Thoracic aorta (tissue), 2 donors: Measurements from ENCODE around the gene SLC52A1. TPM values are rescaled to one million over a fixed set of nuclear protein-coding genes. Genes with fewer than 3 reads are reported as not detected.
A peak's percentile ranks its signal among the peaks of the same experiment; 100 is the strongest.

Experiments
- ATAC-seq: fragments of 150-250 bp; one replicate; pipeline ENCODE4 v1.8.0; 2017; ENCODE audit warnings: low read depth; ENCODE audit not compliant: insufficient number of reproducible peaks, low FRiP score
- DNase-seq: peaks from one replicate; pipeline ENCODE4 v3.0.0-alpha.2; 2020; ENCODE audit warnings: low spot score
- H3K27ac ChIP-seq, 2 donors: fragments of 200-600 bp; sonication (generic); 1 replicate in 1 of 2; 2 replicates in 1 of 2; pipeline ENCODE4 v1.5.1; 2016; ENCODE audit warnings: mild to moderate bottlenecking in 2 of 2, moderate library complexity in 2 of 2
- H3K27me3 ChIP-seq: fragments of 200-600 bp; sonication (generic); replicated peaks from 2 replicates; pipeline ENCODE4 v1.6.0; 2016; ENCODE audit warnings: mild to moderate bottlenecking; ENCODE audit not compliant: insufficient read depth
- H3K36me3 ChIP-seq: fragments of 200-600 bp; sonication (generic); one replicate; pipeline ENCODE4 v1.5.1; 2016
- H3K4me1 ChIP-seq, 2 donors: fragments of 200-600 bp; sonication (generic); 1 replicate in 1 of 2; 2 replicates in 1 of 2; pipeline versions ENCODE4 v1.5.1 to v1.6.0; 2016; ENCODE audit warnings: low read depth in 2 of 2, mild to moderate bottlenecking in 1 of 2; ENCODE audit not compliant: control insufficient read depth in 1 of 2
- H3K4me3 ChIP-seq: fragments of 200-600 bp; sonication (generic); 2 replicates; pipeline ENCODE4 v1.5.1; 2016; ENCODE audit warnings: mild to moderate bottlenecking
- H3K9me3 ChIP-seq: fragments of 200-600 bp; sonication (generic); 2 replicates; pipeline ENCODE4 v1.5.1; 2016
- CTCF ChIP-seq: fragments of 200-600 bp; sonication (generic); IDR thresholded peaks from one replicate; pipeline ENCODE4 v1.5.1; 2019; ENCODE audit warnings: antibody characterized with exemption
- total RNA-seq, 2 donors: library from RNA; depleted of rRNA; stranded (reverse); fragments of >200 nt; gene quantifications; one replicate each; pipeline versions ENCODE4 v1.1.0 to v1.2.3, GENCODE V29; 2016

Gene SLC52A1
- total RNA-seq, 2 donors from 2014 or later = not detected

DNA sequence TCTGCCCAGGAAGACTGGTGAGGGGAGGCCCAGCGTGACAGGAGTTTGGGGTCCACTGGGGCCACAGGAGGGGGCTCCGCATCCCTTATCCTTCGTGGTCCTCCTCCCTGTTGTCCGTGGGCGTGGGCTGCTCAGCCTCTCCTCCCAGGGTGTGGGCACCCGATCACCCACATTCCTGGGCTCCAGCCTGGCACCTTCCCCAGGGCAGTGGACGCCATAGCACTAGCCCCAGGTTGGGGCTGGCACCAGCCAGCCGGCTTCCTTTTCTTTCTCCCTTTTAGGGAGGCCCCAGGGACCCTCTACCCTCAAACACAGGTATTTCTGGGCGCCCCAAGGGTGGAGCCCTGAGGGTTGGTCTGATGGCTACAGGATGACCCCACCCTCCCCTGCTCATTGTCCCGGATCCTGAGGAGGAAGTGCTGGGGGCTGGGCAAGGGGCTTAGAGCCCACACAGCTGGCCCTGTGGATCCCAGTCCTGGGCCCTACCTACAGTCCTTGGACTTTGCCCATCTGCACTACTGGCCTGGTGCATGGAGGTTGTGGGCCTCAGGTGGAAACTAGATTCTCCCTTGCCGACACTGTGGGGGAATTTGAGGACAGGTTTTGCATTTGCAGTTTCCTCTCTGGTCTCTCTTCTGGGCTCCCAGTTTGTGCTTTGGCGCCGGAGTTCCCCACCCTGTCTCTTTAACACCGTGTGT lies 36.3 kb downstream of the SLC52A1 start:
- no peak for ATAC-seq
- peak overlapping the region; percentile 92 to 95 for H3K27ac ChIP-seq
- DNase-seq = no peak

DNA sequence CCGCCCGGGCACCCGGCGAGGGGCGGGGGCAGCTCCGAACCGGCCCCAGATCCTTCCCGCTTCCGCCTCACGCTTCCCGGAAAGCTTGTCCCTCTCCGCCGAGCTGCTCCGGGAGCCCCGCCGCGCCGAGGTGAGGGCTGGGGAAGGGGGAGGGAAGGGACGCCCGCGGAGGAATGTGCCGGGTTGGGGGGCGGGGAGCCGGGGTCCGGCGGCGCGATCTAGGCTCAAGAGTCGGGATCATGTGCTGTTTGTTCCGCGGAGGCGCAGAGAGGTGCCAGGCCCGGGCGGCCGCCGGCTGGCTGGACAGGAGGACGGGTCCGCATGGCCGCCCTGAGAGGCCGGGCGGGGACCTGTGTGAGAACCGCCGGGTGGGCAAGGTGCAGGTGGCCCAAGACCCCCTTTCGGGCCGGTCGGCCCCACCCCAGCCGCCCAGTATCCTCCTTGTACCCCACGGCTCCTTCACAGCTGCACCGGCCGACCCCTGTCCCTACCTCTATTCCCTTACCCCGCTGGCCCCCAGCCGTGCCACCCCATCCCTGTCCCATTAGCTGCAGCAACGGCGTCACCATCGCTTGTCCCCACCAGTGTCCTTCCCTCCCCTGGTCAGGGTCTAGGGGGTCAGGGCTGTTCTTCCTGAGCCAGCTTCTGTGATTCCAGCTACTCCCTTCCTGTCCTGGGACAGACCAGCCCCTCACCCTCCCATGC lies 37.0 kb downstream of the SLC52A1 start:
- no peak for TF ChIP-seq CTCF
- no peak for DNase-seq
- H3K4me1 ChIP-seq = peaks cover 16 to 32% of the 10 kb centered on the region in 2 donors
- H3K36me3 ChIP-seq = peaks cover 21% of the 10 kb centered on the region
- ATAC-seq = peak; percentile 2
- H3K27me3 ChIP-seq = no peaks in the 10 kb centered on the region
- peak overlapping the region; percentile 92 to 95 for H3K27ac ChIP-seq
- H3K4me3 ChIP-seq = peak overlapping the region; percentile 97
- H3K9me3 ChIP-seq = no peaks in the 10 kb centered on the region

More for the DNA sequence above, 36.3 kb downstream of the SLC52A1 start:
- Histone ChIP-seq H3K4me1 (peaks cover 16 to 32% of the 10 kb centered on the region in 2 donors), H3K4me3 (peak overlapping the region; percentile 97), H3K36me3 (peaks cover 29% of the 10 kb centered on the region), H3K9me3 (no peaks in the 10 kb centered on the region), H3K27me3 (no peaks in the 10 kb centered on the region)
- TF ChIP-seq CTCF = no peak

DNA sequence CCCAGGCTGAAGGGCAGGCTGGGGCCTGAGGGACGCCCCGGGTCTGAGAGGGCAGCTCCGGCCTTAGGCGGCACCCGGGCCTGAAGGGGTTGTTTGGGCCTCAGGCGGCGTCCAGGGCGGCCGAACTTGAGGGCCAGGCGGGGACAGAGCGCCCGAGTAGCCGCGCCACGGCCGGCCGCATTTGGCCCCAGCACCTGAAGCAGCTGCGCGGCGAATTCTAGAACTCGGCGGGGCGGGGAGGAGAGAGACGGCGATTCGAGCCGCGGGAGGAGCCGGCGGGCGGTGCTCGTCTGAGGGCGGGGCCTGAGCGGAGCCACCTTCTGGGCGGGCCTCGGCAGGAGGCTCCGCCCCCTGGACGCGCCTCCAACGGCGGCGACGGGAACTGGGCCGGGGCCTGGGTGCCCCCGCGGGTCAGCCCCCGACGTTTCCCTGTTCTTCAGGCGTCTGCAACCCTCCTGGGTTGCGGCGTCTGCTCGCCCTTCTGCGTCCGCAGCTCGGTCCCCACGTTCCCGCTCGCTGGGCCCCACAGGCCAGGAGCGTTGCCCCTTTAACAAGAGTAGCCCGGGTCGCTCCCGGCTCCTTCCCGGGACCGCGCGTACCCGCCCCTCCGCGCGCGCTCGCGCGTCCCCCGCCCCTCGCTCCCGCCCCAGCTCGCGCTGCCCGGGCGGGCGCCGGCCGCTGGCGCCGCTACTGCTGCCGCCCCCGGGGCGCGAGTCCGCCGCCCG lies 37.8 kb downstream of the SLC52A1 start, which contains the start of the genes INCA1 and KIF1C:
TSS of gene INCA1 (minus strand) at position 221 of the 725 bp plus-strand sequence. CDS start 3,085 bp downstream, outside the sequence.
TSS of gene KIF1C (plus strand) at position 649 of the 725 bp plus-strand sequence. CDS start 2,297 bp downstream, outside the sequence.
- peak; percentile 71 for DNase-seq
- ATAC-seq = peak; percentile 96
- Histone ChIP-seq H3K27me3 (no peaks in the 10 kb centered on the region), H3K27ac (peak within 1 kb of the TSS; percentile 92 to 95), H3K4me3 (peak within 1 kb of the TSS; percentile 97), H3K36me3 (peaks cover 14% of the 10 kb centered on the region), H3K9me3 (no peaks in the 10 kb centered on the region), H3K4me1 (peaks cover 16 to 32% of the 10 kb centered on the region in 2 donors)
- peak; percentile 32 for TF ChIP-seq CTCF

DNA sequence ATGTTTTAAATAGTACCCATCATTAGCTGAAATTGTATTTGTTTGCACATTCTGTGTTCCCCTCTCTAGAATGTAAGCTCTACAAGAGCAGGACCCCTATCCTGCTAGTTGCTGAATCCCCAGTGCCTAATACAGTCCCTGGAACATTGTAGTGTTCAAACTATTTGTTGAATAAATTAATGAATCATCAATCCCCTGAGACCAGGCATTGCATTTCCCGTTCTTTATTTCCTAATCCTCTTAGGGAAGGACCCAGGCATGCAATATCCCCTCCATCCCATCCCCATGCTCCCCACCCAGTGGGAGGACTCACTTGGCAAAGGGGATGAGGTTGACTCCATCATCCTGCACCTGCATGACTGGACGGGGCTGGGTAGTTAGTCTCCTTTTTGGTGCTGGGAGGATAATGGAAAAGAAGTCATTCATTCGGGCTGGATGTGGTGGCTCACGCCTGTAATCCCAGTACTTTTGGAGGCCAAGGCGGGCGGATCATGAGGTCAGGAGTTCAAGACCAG lies 41.1 kb downstream of the SLC52A1 start:
- H3K4me3 ChIP-seq = no peak overlapping the region
- TF ChIP-seq CTCF = no peak
- DNase-seq = no peak
- no peak for ATAC-seq
- H3K27ac ChIP-seq = no peak overlapping the region
- no peaks in the 10 kb centered on the region for H3K27me3 ChIP-seq
- H3K4me1 ChIP-seq = peaks cover 3 to 14% of the 10 kb centered on the region in 2 donors
- H3K36me3 ChIP-seq = no peaks in the 10 kb centered on the region
- H3K9me3 ChIP-seq = no peaks in the 10 kb centered on the region
